HG02973 (cell line): ENCODE measurements around the gene MED10.

Experiments used
- ATAC-seq: cut with Tn5 transposase; IDR thresholded peaks from one replicate; pipeline ENCODE4 v1.9.1; 2021; ENCODE audit warnings: moderate library complexity; ENCODE audit not compliant: unreplicated experiment

Gene MED10

GRCh38 chr5:6377905-6378765 is at the start of gene MED10:
MED10 (minus strand) TSS chr5:6378547; CDS start chr5:6378483, 64 bp downstream.
- peak; percentile 99 for ATAC-seq

- ATAC-seq: no peak
These were observed 49.3 kb upstream of the MED10 start for GRCh38 chr5:6427694-6428093.

GRCh38 chr5:6424700-6425099 is 46.4 kb upstream of the MED10 start:
- ATAC-seq: no peak

GRCh38 chr5:6424110-6424659 is 45.8 kb upstream of the MED10 start:
- no peak for ATAC-seq

- no peak for ATAC-seq
These were observed 45.2 kb upstream of the MED10 start for GRCh38 chr5:6423327-6424109.

- no peak for ATAC-seq
These were observed 41.0 kb upstream of the MED10 start for GRCh38 chr5:6419340-6419852.

- ATAC-seq: no peak
These were observed 40.4 kb upstream of the MED10 start for GRCh38 chr5:6418679-6419276.

- ATAC-seq: no peak
These were observed 39.3 kb upstream of the MED10 start for GRCh38 chr5:6417657-6418056.

- ATAC-seq: no peak
These were observed 34.5 kb upstream of the MED10 start for GRCh38 chr5:6412811-6413210.

- ATAC-seq: no peak
These were observed 32.8 kb upstream of the MED10 start for GRCh38 chr5:6411141-6411540.

- ATAC-seq: no peak
These were observed 32.1 kb upstream of the MED10 start for GRCh38 chr5:6410421-6410820.

GRCh38 chr5:6408627-6409446 is 30.5 kb upstream of the MED10 start:
- ATAC-seq: no peak

GRCh38 chr5:6408260-6408596 is 29.9 kb upstream of the MED10 start:
- ATAC-seq: no peak

GRCh38 chr5:6407558-6408259 is 29.4 kb upstream of the MED10 start:
- no peak for ATAC-seq

GRCh38 chr5:6405591-6405990 is 27.2 kb upstream of the MED10 start:
- no peak for ATAC-seq

- ATAC-seq: no peak
These were observed 25.8 kb upstream of the MED10 start for GRCh38 chr5:6404129-6404528.

GRCh38 chr5:6403416-6403815 is 25.1 kb upstream of the MED10 start:
- no peak for ATAC-seq

GRCh38 chr5:6402939-6403338 is 24.6 kb upstream of the MED10 start:
- ATAC-seq: no peak

GRCh38 chr5:6401410-6401809 is 23.1 kb upstream of the MED10 start:
- ATAC-seq: no peak
